HepG2 (cell line): ENCODE data around the gene MUL1. TPM values are rescaled to one million over a fixed set of nuclear protein-coding genes. Genes with fewer than 3 reads are reported as not detected.

ENCODE experiments used
- CBX5 ChIP-seq: sonication (generic); formaldehyde crosslinking; IDR thresholded peaks from 2 replicates; pipeline ENCODE4 v1.4.0; 2020; ENCODE audit warnings: missing genetic modification reagents, borderline replicate concordance
- EZH2 ChIP-seq: conservative IDR thresholded peaks from 2 replicates; pipeline ENCODE4 v1.6.1; 2012; ENCODE audit warnings: mild to moderate bottlenecking, low read depth, low read length, moderate library complexity
- MAX ChIP-seq: IDR thresholded peaks from 2 replicates; pipeline ENCODE4 v1.6.1; 2012; ENCODE audit warnings: inconsistent platforms
- NFKBIZ ChIP-seq: IDR thresholded peaks from 2 replicates; pipeline ENCODE4 v1.6.1; 2018; ENCODE audit warnings: missing genetic modification reagents, missing compliant biosample characterization
- PATZ1 ChIP-seq: sonication (generic); formaldehyde crosslinking; IDR thresholded peaks from 2 replicates; pipeline ENCODE4 v1.4.0; 2020; ENCODE audit warnings: missing genetic modification reagents
- PHF8 ChIP-seq: sonication (generic); formaldehyde crosslinking; IDR thresholded peaks from 2 replicates; pipeline ENCODE4 v1.5.0; 2020; ENCODE audit warnings: missing genetic modification reagents
- POGK ChIP-seq: sonication (generic); formaldehyde crosslinking; conservative IDR thresholded peaks from 2 replicates; pipeline ENCODE4 v1.8.0; 2022; ENCODE audit warnings: mild to moderate bottlenecking, moderate library complexity, missing genetic modification reagents
- PPARG ChIP-seq: conservative IDR thresholded peaks from 2 replicates; pipeline ENCODE4 v1.6.1; 2016; ENCODE audit warnings: missing biosample characterization, missing genetic modification reagents
- TSC22D2 ChIP-seq: sonication (generic); formaldehyde crosslinking; IDR thresholded peaks from 2 replicates; pipeline ENCODE4 v1.5.1; 2020; ENCODE audit warnings: missing genetic modification reagents, mild to moderate bottlenecking, borderline replicate concordance
- ZBTB7A ChIP-seq: sonication (generic); formaldehyde crosslinking; IDR thresholded peaks from 2 replicates; pipeline ENCODE4 v1.8.0; 2022; ENCODE audit warnings: mild to moderate bottlenecking, missing genetic modification reagents
- ZNF275 ChIP-seq: sonication (generic); formaldehyde crosslinking; IDR thresholded peaks from 2 replicates; pipeline ENCODE4 v1.8.0; 2022; ENCODE audit warnings: missing genetic modification reagents, mild to moderate bottlenecking, inconsistent platforms, borderline replicate concordance
- ZNF276 ChIP-seq: sonication (generic); formaldehyde crosslinking; IDR thresholded peaks from 2 replicates; pipeline ENCODE4 v1.4.0; 2020; ENCODE audit warnings: mild to moderate bottlenecking, low read depth, missing genetic modification reagents
- ZNF740 ChIP-seq: sonication (generic); formaldehyde crosslinking; IDR thresholded peaks from 2 replicates; pipeline ENCODE4 v1.4.0; 2020; ENCODE audit warnings: missing genetic modification reagents
- polyA plus RNA-seq, 8 experiments: library from polyadenylated mRNA; depleted of rRNA in 3 of 8; stranded (reverse) in 7 of 8; unstranded in 1 of 8; fragments of >200 nt; fragmentation: Illumina TruSeq in 4 of 8; extraction: Trizol in 4 of 8; gene quantifications; 2 replicates each; pipeline versions ENCODE4 v1.2.1 to v1.2.3, GENCODE V29; 2011 to 2016; ENCODE audit warnings: low read depth in 4 of 8, missing spikeins in 1 of 8, mixed read lengths in 1 of 8; ENCODE audit not compliant: insufficient read depth in 1 of 8
- total RNA-seq, 5 experiments: library from RNA; depleted of rRNA; stranded (reverse); fragments of >200 nt; fragmentation: Illumina TruSeq; extraction: Trizol; gene quantifications; 2 replicates each; pipeline ENCODE4 v1.2.3, GENCODE V29; 2016; ENCODE audit warnings: low read depth in 1 of 5

The MUL1 gene
- total and polyA plus RNA-seq, 2 of the 13 experiments (the other 11 are each of a cell fraction or from before 2014, with no cell fraction given) = 21.5 to 26.5 TPM

- TF ChIP-seq PATZ1 (CRISPR knock-in tag) (peak; percentile 84), EZH2 (no peak), NFKBIZ (no peak), CBX5 (CRISPR knock-in tag) (no peak), ZBTB7A (no peak), PHF8 (CRISPR knock-in tag) (no peak), TSC22D2 (CRISPR knock-in tag) (no peak), ZNF740 (CRISPR knock-in tag) (peak; percentile 43; the same call in 1 of the 2 replicates), MAX (no peak), POGK (no peak), PPARG (no peak), ZNF276 (CRISPR knock-in tag) (no peak), ZNF275 (no peak)
These were observed 33.5 kb downstream of the MUL1 start (continued) for GRCh38 chr1:20474333-20474975.
